MCF 10A (cell line): ENCODE measurements around the gene PUS1. TPM values are rescaled to one million over a fixed set of nuclear protein-coding genes. Genes with fewer than 3 reads are reported as not detected.

Experiments
- BruUV-seq: library from RNA; stranded (reverse); fragments of 400-500 nt; replicated peaks from 2 replicates; lab custom pipeline; 2021; lab: Mats Ljungman, UMichigan
- CTCF ChIA-PET: fragments of 300-600 bp; sonication (Branson Sonifier 250); formaldehyde crosslinking; extraction: SDS; loops from one replicate; lab custom pipeline; 2021; ENCODE audit warnings: antibody characterized with exemption, inconsistent platforms; lab: Yijun Ruan, JAX
- POLR2A ChIA-PET: fragments of 300-600, 350-650 bp; sonication (Branson Sonifier 250); formaldehyde crosslinking; extraction: SDS; loops from one replicate; lab custom pipeline; 2020; ENCODE audit warnings: antibody characterized with exemption, inconsistent platforms; lab: Yijun Ruan, JAX
- DNase-seq: peaks from one replicate; pipeline ENCODE4 v3.0.0-alpha.2; 2018; ENCODE audit not compliant: unreplicated experiment
- H3K27ac Mint-ChIP-seq: one replicate; pipeline ENCODE4 v1.8.0; 2022; ENCODE audit warnings: mild to moderate bottlenecking, low read depth, mixed read lengths; ENCODE audit not compliant: unreplicated experiment
- H3K27me3 Mint-ChIP-seq: one replicate; pipeline ENCODE4 v1.8.0; 2022; ENCODE audit warnings: mixed read lengths; ENCODE audit not compliant: insufficient read depth, unreplicated experiment
- H3K36me3 Mint-ChIP-seq: one replicate; pipeline ENCODE4 v1.8.0; 2022; ENCODE audit warnings: mild to moderate bottlenecking, moderate library complexity, mixed read lengths; ENCODE audit not compliant: insufficient read depth, unreplicated experiment
- H3K4me1 Mint-ChIP-seq: one replicate; pipeline ENCODE4 v1.8.0; 2022; ENCODE audit warnings: mixed read lengths; ENCODE audit not compliant: insufficient read depth, unreplicated experiment
- H3K4me3 Mint-ChIP-seq: one replicate; pipeline ENCODE4 v1.8.0; 2022; ENCODE audit warnings: mild to moderate bottlenecking, moderate library complexity, mixed read lengths; ENCODE audit not compliant: unreplicated experiment
- H3K9me3 Mint-ChIP-seq: one replicate; pipeline ENCODE4 v1.8.0; 2022; ENCODE audit warnings: mixed read lengths; ENCODE audit not compliant: unreplicated experiment
- CTCF ChIP-seq: fragments of 200-600 bp; IDR thresholded peaks from one replicate; pipeline ENCODE4 v1.8.0; 2022; ENCODE audit warnings: antibody characterized with exemption, mild to moderate bottlenecking; ENCODE audit not compliant: unreplicated experiment
- intact Hi-C: fragments of 100-400 bp; cut with micrococcal nuclease; formaldehyde crosslinking; loops from 2 replicates; pipeline ENCODE4 v1.14.1; 2022
- total RNA-seq: library from RNA; stranded (reverse); gene quantifications from 2 replicates; pipeline ENCODE4 v1.2.3, GENCODE V29; 2022

The PUS1 gene
- total RNA-seq, 1 experiment from 2014 or later = 72.3 TPM

DNA sequence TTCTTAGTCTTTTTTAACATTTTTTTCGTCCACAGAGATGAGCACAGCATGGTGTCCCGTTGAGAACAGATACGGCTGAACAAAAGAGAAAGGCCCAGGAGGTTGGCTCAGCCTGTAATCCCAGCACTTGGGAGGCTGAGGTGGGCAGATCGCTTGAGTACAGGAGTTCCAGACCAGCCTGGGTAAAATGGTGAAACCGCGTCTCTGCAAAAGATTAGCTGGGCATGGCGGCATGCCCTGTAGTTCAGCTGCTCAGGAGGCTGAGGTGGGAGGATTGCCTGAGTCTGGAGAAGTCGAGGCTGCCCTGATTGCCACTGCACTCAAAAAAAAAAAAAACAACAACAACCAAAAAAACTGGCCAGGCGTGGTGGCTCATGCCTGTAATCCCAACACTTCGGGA lies 14.8 kb downstream of the PUS1 start:
- ChIA-PET POLR2A (interaction anchor here (0.7 kb wide), 1 partner anchor 14 kb away, joined by 3 read pairs; no protein-coding TSS in a partner anchor), CTCF (no interaction called here)
- Mint-ChIP-seq H3K36me3 (peaks cover 47% of the 10 kb centered on the region), H3K4me3 (no peak overlapping the region), H3K9me3 (no peaks in the 10 kb centered on the region), H3K27me3 (no peaks in the 10 kb centered on the region), H3K4me1 (peaks cover 12% of the 10 kb centered on the region), H3K27ac (no peak overlapping the region)
- no TSS peak for BruUV-seq
- TF ChIP-seq CTCF = no peak
- intact Hi-C loops = no loop called here
- no peak for DNase-seq

GRCh38 chr12:131944601-131945251 lies 15.7 kb downstream of the PUS1 start:
- no peak overlapping the region for H3K27ac Mint-ChIP-seq
- intact Hi-C loops = no loop called here
- peaks cover 10% of the 10 kb centered on the region for H3K4me1 Mint-ChIP-seq
- DNase-seq = no peak
- no peak overlapping the region for H3K4me3 Mint-ChIP-seq
- H3K27me3 Mint-ChIP-seq = no peaks in the 10 kb centered on the region
- H3K9me3 Mint-ChIP-seq = no peaks in the 10 kb centered on the region
- TF ChIP-seq CTCF = no peak
- BruUV-seq = no TSS peak
- peaks cover 47% of the 10 kb centered on the region for H3K36me3 Mint-ChIP-seq
- ChIA-PET CTCF (interaction anchor here (0.9 kb wide), 1 partner anchor 14 kb away, joined by 4 read pairs; no protein-coding TSS in a partner anchor), POLR2A (no interaction called here)

- no peak for DNase-seq
- Mint-ChIP-seq H3K27ac (no peak overlapping the region), H3K9me3 (no peaks in the 10 kb centered on the region), H3K4me3 (no peak overlapping the region), H3K27me3 (no peaks in the 10 kb centered on the region), H3K36me3 (peaks cover 28% of the 10 kb centered on the region), H3K4me1 (no peaks in the 10 kb centered on the region)
- BruUV-seq = no TSS peak
- ChIA-PET POLR2A (interaction anchor here (0.6 kb wide), 1 partner anchor 12 kb away, joined by 3 read pairs; no protein-coding TSS in a partner anchor), CTCF (interaction anchor here (0.9 kb wide), 1 partner anchor 111 kb away, joined by 4 read pairs; no protein-coding TSS in a partner anchor)
- intact Hi-C loops = no loop called here
- no peak for TF ChIP-seq CTCF
These were observed 17.7 kb downstream of the PUS1 start for GRCh38 chr12:131946757-131947156.

DNA sequence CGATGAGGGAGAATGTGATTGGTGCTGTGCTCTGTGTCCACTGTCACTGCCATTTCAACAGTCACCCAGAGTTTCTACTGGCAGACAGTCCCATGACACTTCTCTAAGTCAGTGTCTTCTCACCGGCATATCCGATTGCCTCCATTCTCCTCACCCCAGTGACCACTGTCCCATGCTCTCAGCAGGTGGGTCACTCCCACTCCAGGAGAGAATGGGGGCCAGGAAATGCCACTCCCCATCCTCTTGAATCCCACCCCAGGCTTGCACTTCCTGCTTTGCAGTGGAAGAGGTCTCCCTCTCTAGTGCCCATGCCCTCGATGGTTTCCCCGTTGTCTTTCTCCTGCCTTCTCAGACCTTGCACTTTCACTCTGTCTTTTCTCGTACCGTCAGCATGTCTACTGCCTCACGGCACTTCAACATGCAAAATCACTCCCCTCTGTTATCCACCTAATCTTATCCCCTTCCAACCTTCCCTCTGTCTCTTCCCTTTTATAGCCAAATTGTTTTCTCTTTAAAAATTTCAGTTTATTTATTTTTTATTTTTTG lies 18.5 kb downstream of the PUS1 start:
- CTCF ChIA-PET = no interaction called here
- intact Hi-C loops = no loop called here

More for the DNA sequence above, 18.5 kb downstream of the PUS1 start:
- H3K4me3 Mint-ChIP-seq = no peak overlapping the region
- H3K36me3 Mint-ChIP-seq = peaks cover 20% of the 10 kb centered on the region
- no peaks in the 10 kb centered on the region for H3K9me3 Mint-ChIP-seq
- no TSS peak for BruUV-seq
- peaks cover 2% of the 10 kb centered on the region for H3K4me1 Mint-ChIP-seq
- POLR2A ChIA-PET = no interaction called here
- no peak for DNase-seq
- H3K27me3 Mint-ChIP-seq = no peaks in the 10 kb centered on the region
- no peak for TF ChIP-seq CTCF
- H3K27ac Mint-ChIP-seq = no peak overlapping the region
